Naive B cell (primary cell): ENCODE measurements around the gene ADRA2C. TPM values are rescaled to one million over a fixed set of nuclear protein-coding genes. Genes with fewer than 3 reads are reported as not detected.

Experiments used
- ATAC-seq, 2 donors: fragments of 150-1000 bp; cut with Tn5 transposase; 2 replicates each; pipeline ENCODE4 v1.10.0; 2021; ENCODE audit warnings: low read depth in 2 of 2, mild to moderate bottlenecking in 2 of 2, moderate library complexity in 2 of 2
- DNase-seq: peaks from one replicate; pipeline ENCODE4 v3.0.0; 2022
- H3K27ac Mint-ChIP-seq, 6 donors: one replicate each; pipeline ENCODE4 v1.8.0; 2020 to 2022; ENCODE audit warnings: mild to moderate bottlenecking in 6 of 6, mixed read lengths in 6 of 6, moderate library complexity in 5 of 6, inconsistent platforms in 2 of 6
- H3K27me3 Mint-ChIP-seq, 3 donors: one replicate each; pipeline ENCODE4 v1.8.0; 2021 to 2022; ENCODE audit warnings: mixed read lengths in 3 of 3, mild to moderate bottlenecking in 1 of 3
- H3K36me3 Mint-ChIP-seq, 2 donors: one replicate each; pipeline ENCODE4 v1.8.0; 2020 to 2022; ENCODE audit warnings: mixed read lengths in 2 of 2, inconsistent platforms in 1 of 2, mild to moderate bottlenecking in 1 of 2
- H3K4me1 Mint-ChIP-seq, 3 donors: one replicate each; pipeline ENCODE4 v1.8.0; 2020 to 2022; ENCODE audit warnings: mixed read lengths in 3 of 3, inconsistent platforms in 1 of 3, mild to moderate bottlenecking in 1 of 3, moderate library complexity in 1 of 3
- H3K4me3 Mint-ChIP-seq, 8 donors: one replicate each; pipeline ENCODE4 v1.8.0; 2020 to 2022; ENCODE audit warnings: mild to moderate bottlenecking in 8 of 8, mixed read lengths in 8 of 8, moderate library complexity in 8 of 8, inconsistent platforms in 2 of 8
- H3K9me3 Mint-ChIP-seq, 7 donors: one replicate each; pipeline ENCODE4 v1.8.0; 2020 to 2022; ENCODE audit warnings: mixed read lengths in 7 of 7, mild to moderate bottlenecking in 5 of 7, inconsistent platforms in 2 of 7, moderate library complexity in 1 of 7
- polyA plus RNA-seq, 6 donors: library from polyadenylated mRNA; unstranded; fragments of 300-500 nt; fragmentation: Illumina TruSeq; gene quantifications; one replicate each; pipeline ENCODE4 v1.2.3, GENCODE V29; 2021; ENCODE audit warnings: low read depth in 6 of 6

The ADRA2C gene
- polyA plus RNA-seq, 6 donors from 2014 or later: not detected

GRCh38 chr4:3725936-3726870, 40.0 kb upstream of the ADRA2C start:
- Mint-ChIP-seq H3K9me3 (peaks cover 0 to 2% (median 0%) of the 10 kb centered on the region in 7 donors), H3K27me3 (peaks cover 13 to 49% (median 18%) of the 10 kb centered on the region in 3 donors), H3K4me3 (no peak overlapping the region), H3K4me1 (peaks cover 3 to 6% (median 6%) of the 10 kb centered on the region in 3 donors), H3K36me3 (no peaks in the 10 kb centered on the region), H3K27ac (no peak overlapping the region)
- ATAC-seq: no peak
- no peak for DNase-seq

- H3K27ac Mint-ChIP-seq: no peak overlapping the region
- H3K36me3 Mint-ChIP-seq: no peaks in the 10 kb centered on the region
- peaks cover 3 to 6% (median 6%) of the 10 kb centered on the region in 3 donors for H3K4me1 Mint-ChIP-seq
- H3K27me3 Mint-ChIP-seq: peaks cover 13 to 40% (median 18%) of the 10 kb centered on the region in 3 donors
- H3K9me3 Mint-ChIP-seq: peaks cover 0 to 2% (median 0%) of the 10 kb centered on the region in 7 donors
- ATAC-seq (no peak), DNase-seq (no peak)
- H3K4me3 Mint-ChIP-seq: no peak overlapping the region
These were observed 38.2 kb upstream of the ADRA2C start for GRCh38 chr4:3727847-3728469.

- ATAC-seq (no peak), DNase-seq (no peak)
- H3K36me3 Mint-ChIP-seq: no peaks in the 10 kb centered on the region
- H3K4me3 Mint-ChIP-seq: no peak overlapping the region
- peaks cover 0 to 2% (median 0%) of the 10 kb centered on the region in 7 donors for H3K9me3 Mint-ChIP-seq
- peaks cover 3 to 5% (median 4%) of the 10 kb centered on the region in 3 donors for H3K4me1 Mint-ChIP-seq
- peaks cover 13 to 26% (median 17%) of the 10 kb centered on the region in 3 donors for H3K27me3 Mint-ChIP-seq
- no peak overlapping the region for H3K27ac Mint-ChIP-seq
These were observed 36.9 kb upstream of the ADRA2C start for GRCh38 chr4:3729188-3729881.

- Mint-ChIP-seq H3K4me1 (peaks cover 0 to 3% (median 3%) of the 10 kb centered on the region in 3 donors), H3K27me3 (peaks cover 8 to 21% (median 11%) of the 10 kb centered on the region in 3 donors), H3K9me3 (peaks cover 0 to 2% (median 0%) of the 10 kb centered on the region in 7 donors), H3K27ac (no peak overlapping the region), H3K36me3 (no peaks in the 10 kb centered on the region), H3K4me3 (no peak overlapping the region)
- no peak for ATAC-seq
- DNase-seq: no peak
These were observed 36.3 kb upstream of the ADRA2C start for GRCh38 chr4:3729882-3730226.

GRCh38 chr4:3730422-3731190, 35.6 kb upstream of the ADRA2C start:
- ATAC-seq (no peak), DNase-seq (no peak)
- H3K4me1 Mint-ChIP-seq: peaks cover 0 to 3% (median 3%) of the 10 kb centered on the region in 3 donors
- no peak overlapping the region for H3K4me3 Mint-ChIP-seq
- H3K9me3 Mint-ChIP-seq: peaks cover 0 to 2% (median 0%) of the 10 kb centered on the region in 7 donors
- H3K27ac Mint-ChIP-seq: no peak overlapping the region
- peaks cover 8 to 17% (median 9%) of the 10 kb centered on the region in 3 donors for H3K27me3 Mint-ChIP-seq
- H3K36me3 Mint-ChIP-seq: no peaks in the 10 kb centered on the region

- Mint-ChIP-seq H3K9me3 (peaks cover 0 to 6% (median 3%) of the 10 kb centered on the region in 7 donors), H3K27ac (no peak overlapping the region), H3K4me3 (no peak overlapping the region), H3K27me3 (peaks cover 14 to 19% (median 17%) of the 10 kb centered on the region in 3 donors), H3K36me3 (no peaks in the 10 kb centered on the region), H3K4me1 (peaks cover 0 to 3% (median 3%) of the 10 kb centered on the region in 3 donors)
- ATAC-seq (no peak), DNase-seq (no peak)
These were observed 33.8 kb upstream of the ADRA2C start for GRCh38 chr4:3732076-3733028.

- Mint-ChIP-seq H3K27me3 (peaks cover 14 to 23% (median 19%) of the 10 kb centered on the region in 3 donors), H3K9me3 (peaks cover 0 to 7% (median 3%) of the 10 kb centered on the region in 7 donors), H3K4me1 (peaks cover 0 to 3% (median 3%) of the 10 kb centered on the region in 3 donors), H3K36me3 (no peaks in the 10 kb centered on the region), H3K27ac (no peak overlapping the region), H3K4me3 (no peak overlapping the region)
- DNase-seq: no peak
- no peak for ATAC-seq
These were observed 33.0 kb upstream of the ADRA2C start for GRCh38 chr4:3733195-3733594.

- DNase-seq (no peak), ATAC-seq (no peak)
- Mint-ChIP-seq H3K4me1 (no peaks in the 10 kb centered on the region), H3K36me3 (no peaks in the 10 kb centered on the region), H3K27me3 (peaks cover 4 to 13% (median 6%) of the 10 kb centered on the region in 3 donors), H3K27ac (no peak overlapping the region), H3K9me3 (peaks cover 0 to 6% (median 2%) of the 10 kb centered on the region in 7 donors), H3K4me3 (no peak overlapping the region)
These were observed 31.0 kb upstream of the ADRA2C start for GRCh38 chr4:3735196-3735595.

GRCh38 chr4:3736290-3736689, 29.9 kb upstream of the ADRA2C start:
- Mint-ChIP-seq H3K27ac (no peak overlapping the region), H3K4me1 (no peaks in the 10 kb centered on the region), H3K27me3 (peaks cover 4 to 13% (median 6%) of the 10 kb centered on the region in 3 donors), H3K36me3 (no peaks in the 10 kb centered on the region), H3K4me3 (peak overlapping the region in 1 of 8 donors; percentile 9), H3K9me3 (peaks cover 0 to 6% (median 2%) of the 10 kb centered on the region in 7 donors)
- ATAC-seq (no peak), DNase-seq (no peak)

GRCh38 chr4:3736806-3737205, 29.4 kb upstream of the ADRA2C start:
- Mint-ChIP-seq H3K27ac (no peak overlapping the region), H3K4me1 (no peaks in the 10 kb centered on the region), H3K9me3 (peaks cover under 1 to 7% (median 2%) of the 10 kb centered on the region in 7 donors), H3K36me3 (peaks cover 0 to 2% of the 10 kb centered on the region in 2 donors), H3K27me3 (peaks cover 6 to 16% (median 6%) of the 10 kb centered on the region in 3 donors), H3K4me3 (no peak overlapping the region)
- DNase-seq (no peak), ATAC-seq (no peak)

GRCh38 chr4:3739577-3739976, 26.6 kb upstream of the ADRA2C start:
- Mint-ChIP-seq H3K27me3 (peaks cover 10 to 40% (median 34%) of the 10 kb centered on the region in 3 donors), H3K4me3 (no peak overlapping the region), H3K36me3 (peaks cover 0 to 11% of the 10 kb centered on the region in 2 donors), H3K27ac (no peak overlapping the region), H3K4me1 (no peaks in the 10 kb centered on the region), H3K9me3 (peaks cover 5 to 19% (median 11%) of the 10 kb centered on the region in 7 donors)
- ATAC-seq (no peak), DNase-seq (no peak)

GRCh38 chr4:3740256-3740655, 25.9 kb upstream of the ADRA2C start:
- Mint-ChIP-seq H3K36me3 (peaks cover 0 to 11% of the 10 kb centered on the region in 2 donors), H3K9me3 (peaks cover 5 to 19% (median 11%) of the 10 kb centered on the region in 7 donors), H3K27me3 (peaks cover 17 to 41% (median 40%) of the 10 kb centered on the region in 3 donors), H3K27ac (no peak overlapping the region), H3K4me1 (no peaks in the 10 kb centered on the region), H3K4me3 (no peak overlapping the region)
- DNase-seq: no peak
- no peak for ATAC-seq
